ENCODE data around the gene CPA1. TPM values are rescaled to one million over a fixed set of nuclear protein-coding genes. Genes with fewer than 3 reads are reported as not detected.

Gene CPA1
- total and polyA plus RNA-seq, 2 of the 13 experiments (the other 11 are each of a cell fraction or from before 2014, with no cell fraction given), result 0.20 to 0.58 TPM

- FAIRE-seq, result no peak
- WGBS (ENCODE audit: low lambda C conversion rate), result 90% methylated on average over 1 of the region's 1 CpG
- H4K20me1 ChIP-seq (ENCODE audit: insufficient read depth, low read length), result no peaks in the 10 kb centered on the region
- H3K36me3 ChIP-seq (replicated peaks in 1 of 2; ENCODE audit: control insufficient read depth in 1 of 2, insufficient read depth in 2 of 2, low read length in 2 of 2), result no peaks in the 10 kb centered on the region
- ChIA-PET CTCF (ENCODE audit: low intra/inter-chr PET ratio, low total read pairs) (no interaction called here), POLR2A (no interaction called here)
- H3K79me2 ChIP-seq (ENCODE audit: insufficient read depth, low read length), result no peaks in the 10 kb centered on the region
- no peaks in the 10 kb centered on the region for H3K9me3 ChIP-seq (ENCODE audit: low read length)
- no peak for DNase-seq (ENCODE audit: low spot score)
- ATAC-seq, result no peak
- intact Hi-C loops (cut with micrococcal nuclease; ENCODE audit: unreplicated experiment) (no loop called here), in situ Hi-C loops (cut with HindIII; ENCODE audit: extremely low pct_ligation_motif_present, low pct_unique_long_range_greater_than_20kb) (no loop called here)
- BruUV-seq (replicated peaks), result no TSS peak
- H3K27ac ChIP-seq (ENCODE audit: extremely low read length, insufficient read depth, low read length), result no peak overlapping the region
- H3K9ac ChIP-seq (ENCODE audit: insufficient read depth, low read depth, low read length), result no peak overlapping the region
- no peak overlapping the region for H3K4me2 ChIP-seq (ENCODE audit: low read depth, low read length)
- H3K4me1 ChIP-seq (ENCODE audit: insufficient read depth, low read length), result peaks cover 15% of the 10 kb centered on the region
- no peaks in the 10 kb centered on the region; a peak in 1 of 5 replicates for H3K27me3 ChIP-seq (ENCODE audit: control insufficient read depth in 1 of 2, insufficient read depth in 2 of 2, low read length in 2 of 2)
- H2AFZ ChIP-seq (ENCODE audit: low read length), result no peak overlapping the region
- no peak overlapping the region for H3K4me3 ChIP-seq (replicated peaks in 1 of 3; ENCODE audit: insufficient read depth in 1 of 3, low read depth in 2 of 3, low read length in 3 of 3)
- TF ChIP-seq TCF12 (IDR thresholded peaks at IDR 0.05) (no peak), TCF12 (CRISPR knock-in tag; IDR thresholded peaks at IDR 0.05) (no peak), GTF3A (CRISPR knock-in tag; conservative IDR thresholded peaks at IDR 0.05) (no peak), DMTF1 (CRISPR knock-in tag; IDR thresholded peaks at IDR 0.05) (no peak), FUBP1 (CRISPR knock-in tag; IDR thresholded peaks at IDR 0.05; ENCODE audit: borderline replicate concordance) (no peak), JUNB (CRISPR knock-in tag; IDR thresholded peaks at IDR 0.05; ENCODE audit: borderline replicate concordance) (no peak), NFIB (CRISPR knock-in tag; IDR thresholded peaks at IDR 0.05; ENCODE audit: borderline replicate concordance) (no peak), GLMP (CRISPR knock-in tag; IDR thresholded peaks at IDR 0.05; ENCODE audit: borderline replicate concordance) (no peak), MAFK (conservative IDR thresholded peaks at IDR 0.05 in 1 of 2, IDR thresholded peaks at IDR 0.05 in 1 of 2; ENCODE audit: low read length in 2 of 2) (no peak), RFX1 (IDR thresholded peaks at IDR 0.05) (no peak), NCOR1 (IDR thresholded peaks at IDR 0.05; ENCODE audit: borderline replicate concordance, low read length) (no peak), EP300 (IDR thresholded peaks at IDR 0.05; ENCODE audit: low read depth in 2 of 2, low read length in 2 of 2) (no peak), EP300 (CRISPR knock-in tag; IDR thresholded peaks at IDR 0.05; ENCODE audit: borderline replicate concordance) (no peak), RARA (CRISPR knock-in tag; IDR thresholded peaks at IDR 0.05) (no peak), ZKSCAN5 (CRISPR knock-in tag; IDR thresholded peaks at IDR 0.05) (no peak), ZFP41 (CRISPR knock-in tag; IDR thresholded peaks at IDR 0.05; ENCODE audit: borderline replicate concordance) (no peak), ZFP36 (IDR thresholded peaks at IDR 0.05; ENCODE audit: borderline replicate concordance, low read depth, low read length, partially characterized antibody) (no peak), FOXM1 (CRISPR knock-in tag; IDR thresholded peaks at IDR 0.05) (no peak), TIGD3 (CRISPR knock-in tag; IDR thresholded peaks at IDR 0.05; ENCODE audit: borderline replicate concordance) (no peak), ZEB1 (IDR thresholded peaks at IDR 0.05; ENCODE audit: insufficient replicate concordance, low read depth) (no peak)
These were observed 10.2 kb downstream of the CPA1 start for GRCh38 chr7:130390486-130390885.
